Naive thymus-derived CD8-positive, alpha-beta T cell (primary cell): ENCODE data around the gene FXYD3. TPM values are rescaled to one million over a fixed set of nuclear protein-coding genes. Genes with fewer than 3 reads are reported as not detected.

Experiments used
- ATAC-seq, 2 donors: fragments of 150-1000 bp; cut with Tn5 transposase in 1 of 2; sonication (Bioruptor Pico), chemical (Tn5 transposase) in 1 of 2; 1 replicate in 1 of 2; 2 replicates in 1 of 2; pipeline ENCODE4 v1.10.0; 2021; ENCODE audit warnings: mild to moderate bottlenecking in 2 of 2, moderate library complexity in 2 of 2
- POLR2A ChIA-PET: fragments of 350-600 bp; sonication (Branson Sonifier 250); formaldehyde crosslinking; loops from one replicate; lab custom pipeline; 2021; ENCODE audit warnings: antibody characterized with exemption; lab: Charles Lee
- DNase-seq, 10 donors: peaks; one replicate each; pipeline versions ENCODE4 v3.0.0 to v3.0.0-alpha.2; 2020 to 2022
- H3K27ac Mint-ChIP-seq, 10 donors: one replicate each; pipeline ENCODE4 v1.8.0; 2020 to 2022; ENCODE audit warnings: mild to moderate bottlenecking in 10 of 10, mixed read lengths in 10 of 10, moderate library complexity in 4 of 10, inconsistent platforms in 1 of 10
- H3K27me3 Mint-ChIP-seq, 5 donors: one replicate each; pipeline ENCODE4 v1.8.0; 2021 to 2022; ENCODE audit warnings: mixed read lengths in 5 of 5
- H3K36me3 Mint-ChIP-seq, 3 donors: one replicate each; pipeline ENCODE4 v1.8.0; 2020 to 2022; ENCODE audit warnings: mixed read lengths in 3 of 3, mild to moderate bottlenecking in 2 of 3, inconsistent platforms in 1 of 3
- H3K4me1 Mint-ChIP-seq, 4 donors: one replicate each; pipeline ENCODE4 v1.8.0; 2021 to 2022; ENCODE audit warnings: mixed read lengths in 4 of 4
- H3K4me3 Mint-ChIP-seq, 10 donors: one replicate each; pipeline ENCODE4 v1.8.0; 2020 to 2022; ENCODE audit warnings: mild to moderate bottlenecking in 10 of 10, mixed read lengths in 10 of 10, moderate library complexity in 6 of 10, inconsistent platforms in 1 of 10
- H3K9me3 Mint-ChIP-seq, 9 donors: one replicate each; pipeline ENCODE4 v1.8.0; 2020 to 2022; ENCODE audit warnings: mixed read lengths in 9 of 9, mild to moderate bottlenecking in 3 of 9, inconsistent platforms in 1 of 9, moderate library complexity in 1 of 9
- polyA plus RNA-seq, 3 donors: library from polyadenylated mRNA; unstranded; fragments of 300-500 nt; fragmentation: Illumina TruSeq; gene quantifications; one replicate each; pipeline ENCODE4 v1.2.3, GENCODE V29; 2021
- total RNA-seq, 8 experiments: library from RNA in 2 of 8; stranded (reverse) in 2 of 8; gene quantifications; one replicate each; pipeline ENCODE4 v1.2.3 and lab custom pipeline; 2021 to 2026

Gene FXYD3
- total and polyA plus RNA-seq, 5 experiments from 2014 or later = not detected

DNA sequence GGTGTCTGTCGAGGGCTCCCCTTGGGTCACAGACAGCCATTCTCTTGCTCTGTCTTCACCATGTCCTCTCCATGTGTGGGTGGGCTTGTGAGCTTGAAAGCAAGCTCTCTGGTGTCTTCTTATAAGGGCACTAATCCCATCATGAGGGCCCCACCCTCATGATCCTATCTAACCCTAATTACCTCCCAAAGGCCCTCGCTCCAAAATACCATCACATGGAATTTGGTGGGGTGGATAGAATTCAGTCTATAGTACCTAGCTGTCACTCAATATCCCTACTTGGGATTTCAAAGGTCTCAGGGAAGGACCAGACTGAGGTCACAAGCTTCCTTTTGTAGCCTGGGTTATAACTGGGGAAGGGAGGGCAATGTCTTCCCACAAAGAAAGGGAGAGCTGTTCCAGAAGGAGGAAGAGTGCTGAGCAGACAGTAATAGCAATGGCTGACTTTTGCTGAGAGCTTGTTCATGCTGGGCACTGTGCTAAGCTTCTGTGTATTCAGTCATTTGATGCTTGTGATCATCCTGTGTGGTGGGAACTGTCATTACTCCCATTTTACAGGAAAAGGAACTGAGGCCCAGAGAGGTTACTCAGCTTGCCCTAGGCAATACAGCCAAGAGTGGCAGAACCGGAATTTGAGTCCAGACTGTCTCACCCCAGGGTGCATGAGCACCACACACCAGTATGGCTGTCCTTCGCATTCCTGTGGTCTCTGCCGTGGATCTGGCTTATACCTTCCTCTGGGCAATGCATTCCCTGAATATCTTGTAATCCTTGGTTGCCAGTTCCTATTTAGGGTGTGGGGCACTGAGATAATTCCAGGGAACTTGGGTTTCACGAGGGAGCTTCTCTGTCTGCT is 47.1 kb downstream of the FXYD3 start:
- Mint-ChIP-seq H3K9me3 (peaks cover 0 to 28% (median 15%) of the 10 kb centered on the region in 9 donors), H3K36me3 (peaks cover 42 to 100% (median 89%) of the 10 kb centered on the region in 3 donors), H3K4me1 (peaks cover 28 to 53% (median 49%) of the 10 kb centered on the region in 4 donors), H3K27ac (peak overlapping the region in 9 of 10 donors; percentile 60 to 86 (median 74)), H3K27me3 (no peaks in the 10 kb centered on the region), H3K4me3 (no peak overlapping the region)
- ATAC-seq (no peak), DNase-seq (peak in 1 of 10 donors; percentile 7)
- POLR2A ChIA-PET = interaction anchor here (0.7 to 3.2 kb wide), 9 partner anchors 8 to 59 kb away, joined by 3 to 9 read pairs (median 3); partner anchors contain the start of gene FXYD5

DNA sequence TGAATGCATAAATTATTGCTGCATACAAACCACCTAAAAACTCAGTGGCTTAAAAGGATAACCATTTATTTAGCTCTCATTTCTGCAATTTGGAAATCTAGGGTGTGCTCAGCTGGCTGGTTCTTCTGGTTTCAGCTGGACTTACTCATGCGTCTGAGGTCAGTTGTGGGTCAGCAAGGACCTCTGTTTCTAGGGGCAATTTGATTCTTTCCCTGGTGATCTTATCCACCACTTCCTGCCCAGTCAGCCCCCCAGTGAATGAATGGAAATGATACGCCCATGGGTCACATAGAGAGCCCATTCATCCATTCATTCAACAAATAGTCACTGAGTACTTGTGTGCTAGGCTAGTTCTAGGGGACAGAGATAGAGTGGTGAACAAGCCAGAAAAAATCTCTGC is 48.8 kb downstream of the FXYD3 start:
- peak overlapping the region in 9 of 10 donors; percentile 58 to 88 (median 77) for H3K27ac Mint-ChIP-seq
- POLR2A ChIA-PET = interaction anchor here (0.7 to 3.2 kb wide), 3 partner anchors 8 to 12 kb away, joined by 3 to 9 read pairs (median 7); partner anchors contain the start of gene FXYD5

DNA sequence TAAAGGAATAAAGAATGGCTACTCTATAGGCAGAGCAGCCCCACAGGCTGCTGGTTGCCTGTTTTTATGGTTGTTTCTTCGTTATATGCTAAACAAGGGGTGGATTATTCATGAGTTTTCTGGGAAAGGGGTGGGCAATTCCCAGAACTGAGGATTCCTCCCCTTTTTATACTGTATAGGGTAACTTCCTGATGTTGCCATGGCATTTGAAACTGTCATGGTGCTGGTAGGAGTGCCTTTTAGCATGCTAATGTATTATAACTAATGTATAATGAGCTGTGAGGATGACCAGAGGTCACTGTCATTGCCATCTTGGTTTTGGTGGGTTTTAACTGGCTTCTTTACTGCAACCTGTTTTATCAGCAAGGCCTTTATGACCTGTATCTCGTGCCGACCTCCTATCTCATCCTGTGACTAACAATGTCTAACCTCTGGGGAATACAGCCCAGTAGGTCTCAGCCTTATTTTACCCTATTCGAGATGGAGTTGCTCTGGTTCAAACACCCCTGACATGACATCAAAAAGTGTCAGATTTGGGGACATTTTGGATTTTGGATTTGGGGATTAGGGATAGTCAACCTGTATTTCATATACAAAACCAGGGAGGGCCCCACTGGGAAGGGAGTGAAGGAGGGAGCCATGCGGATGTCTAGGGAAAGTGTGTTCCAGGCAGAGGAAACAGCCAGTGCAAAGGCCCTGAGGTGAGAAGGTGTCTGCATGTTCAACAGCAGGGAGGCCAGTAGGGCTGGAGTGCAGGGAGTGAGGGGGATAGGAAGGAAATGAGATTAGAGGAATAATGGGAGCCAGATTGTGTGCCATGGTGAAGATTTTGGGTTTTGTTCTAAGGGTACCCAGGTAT is 49.8 kb downstream of the FXYD3 start:
- no peaks in the 10 kb centered on the region for H3K27me3 Mint-ChIP-seq
- POLR2A ChIA-PET = interaction anchor here (0.8 to 3.5 kb wide), 5 partner anchors 9 to 46 kb away, joined by 3 to 22 read pairs (median 6); partner anchors contain the start of gene FXYD5
- peaks cover 38 to 92% (median 68%) of the 10 kb centered on the region in 3 donors for H3K36me3 Mint-ChIP-seq
- DNase-seq = peak in 1 of 10 donors; percentile 5
- H3K4me1 Mint-ChIP-seq = peaks cover 31 to 50% (median 43%) of the 10 kb centered on the region in 4 donors
- peak overlapping the region; percentile 31 to 94 (median 80) for H3K27ac Mint-ChIP-seq
- peak overlapping the region in 2 of 10 donors; percentile 30 to 38 for H3K4me3 Mint-ChIP-seq
- H3K9me3 Mint-ChIP-seq = peaks cover 0 to 28% (median 15%) of the 10 kb centered on the region in 9 donors
- no peak for ATAC-seq

More for the DNA sequence above, 48.8 kb downstream of the FXYD3 start:
- DNase-seq (peak in 1 of 10 donors; percentile 3), ATAC-seq (no peak)
- H3K4me3 Mint-ChIP-seq = no peak overlapping the region
- peaks cover 38 to 97% (median 75%) of the 10 kb centered on the region in 3 donors for H3K36me3 Mint-ChIP-seq
- H3K9me3 Mint-ChIP-seq = peaks cover 0 to 28% (median 15%) of the 10 kb centered on the region in 9 donors
- H3K27me3 Mint-ChIP-seq = no peaks in the 10 kb centered on the region
- H3K4me1 Mint-ChIP-seq = peaks cover 31 to 51% (median 44%) of the 10 kb centered on the region in 4 donors

DNA sequence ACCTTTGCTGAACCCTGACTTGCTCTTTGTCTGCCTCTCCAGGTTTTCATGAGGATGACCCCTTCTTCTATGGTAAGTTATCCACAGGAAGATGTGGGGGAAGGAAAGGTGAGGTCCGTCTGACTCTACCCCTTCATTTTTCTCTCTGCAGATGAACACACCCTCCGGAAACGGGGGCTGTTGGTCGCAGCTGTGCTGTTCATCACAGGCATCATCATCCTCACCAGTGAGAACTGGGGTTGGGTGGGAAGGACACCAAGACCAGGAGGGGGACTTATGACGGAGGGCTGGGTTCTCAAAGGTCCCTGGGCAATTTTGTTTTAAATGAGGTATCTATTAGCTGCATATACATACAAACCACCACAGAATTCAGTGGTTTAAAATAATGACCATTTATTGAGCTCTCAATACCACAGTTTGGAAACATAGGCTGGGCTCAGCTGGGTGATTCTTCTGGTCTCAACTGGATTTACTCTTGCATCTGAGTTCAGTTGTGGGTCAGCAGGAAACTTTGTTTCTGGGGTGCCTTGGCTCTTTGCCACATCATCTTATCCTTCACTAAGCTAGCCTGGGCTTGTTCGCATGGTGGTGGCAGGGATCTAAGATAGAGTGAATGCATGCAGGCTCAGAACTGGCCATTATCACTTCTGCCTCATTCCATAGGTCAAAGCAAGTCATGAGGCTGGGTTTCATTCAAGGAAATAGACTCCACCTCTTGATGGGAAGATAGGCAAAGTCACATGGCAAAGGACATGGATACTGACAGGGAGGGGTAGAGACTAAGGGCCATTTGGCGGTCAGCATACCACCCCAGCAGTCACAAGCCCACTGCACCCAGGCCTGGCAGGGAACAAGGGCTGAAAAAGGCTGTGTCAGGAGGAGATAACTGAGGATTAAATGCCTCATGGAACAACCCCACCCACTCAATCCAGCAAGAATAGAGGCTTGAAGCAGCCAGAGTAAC is 50.8 kb downstream of the FXYD3 start:
- H3K4me1 Mint-ChIP-seq = peaks cover 29 to 46% (median 40%) of the 10 kb centered on the region in 4 donors
- no peak for ATAC-seq
- peak in 1 of 10 donors; percentile 10 for DNase-seq
- H3K9me3 Mint-ChIP-seq = peaks cover 0 to 28% (median 15%) of the 10 kb centered on the region in 9 donors
- H3K27me3 Mint-ChIP-seq = no peaks in the 10 kb centered on the region
- POLR2A ChIA-PET = interaction anchor here (0.8 to 3.5 kb wide), 9 partner anchors 8 to 101 kb away, joined by 3 to 22 read pairs (median 6); partner anchors contain the start of gene FXYD5
- peaks cover 36 to 82% (median 60%) of the 10 kb centered on the region in 3 donors for H3K36me3 Mint-ChIP-seq
- peak overlapping the region in 8 of 10 donors; percentile 9 to 72 (median 48) for H3K4me3 Mint-ChIP-seq
- peak overlapping the region; percentile 84 to 95 (median 94) for H3K27ac Mint-ChIP-seq

DNA sequence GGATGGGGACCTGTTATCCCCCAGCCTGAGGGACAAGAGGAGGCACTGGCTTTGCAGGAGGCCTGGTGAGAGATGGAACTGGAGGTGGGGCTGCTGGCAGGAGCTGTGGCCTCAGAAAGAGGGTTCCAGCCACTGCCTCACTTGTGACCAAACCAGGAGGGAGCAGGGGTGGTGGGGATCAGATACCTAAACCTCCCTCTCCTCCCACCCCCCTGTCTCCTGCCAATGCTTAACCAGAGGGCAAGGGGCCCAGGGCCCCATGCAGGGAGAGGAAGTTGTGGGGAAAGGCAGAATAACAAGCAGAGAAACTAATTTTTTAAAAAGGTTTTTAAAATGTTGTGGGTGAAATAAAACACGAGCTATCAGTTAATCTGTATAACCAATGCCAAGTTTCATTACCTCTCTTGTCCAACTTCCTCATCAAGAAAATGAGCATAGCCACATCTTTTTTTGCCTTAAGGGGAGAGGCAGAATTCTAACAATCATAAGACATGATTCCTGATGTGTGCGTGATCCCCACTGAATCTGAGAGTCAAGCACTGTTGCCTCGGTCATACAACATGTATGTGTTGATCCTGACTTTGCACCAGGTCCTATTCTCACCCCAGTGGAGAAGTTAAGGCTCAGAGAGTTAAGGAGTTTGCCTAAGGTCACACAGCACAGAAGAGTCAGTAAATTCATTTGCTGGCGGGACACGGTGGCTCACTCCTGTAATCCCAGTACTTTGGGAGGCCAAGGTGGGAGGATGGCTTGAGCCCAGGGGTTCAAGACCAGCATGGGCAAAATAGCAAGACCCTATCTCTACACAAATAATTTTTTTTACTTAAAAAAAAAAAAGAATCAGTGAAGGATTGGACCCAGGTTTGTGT is 51.9 kb downstream of the FXYD3 start:
- H3K9me3 Mint-ChIP-seq = peaks cover 0 to 24% (median 15%) of the 10 kb centered on the region in 9 donors
- peak overlapping the region; percentile 84 to 95 (median 94) for H3K27ac Mint-ChIP-seq
- peak overlapping the region; percentile 8 to 72 (median 59) for H3K4me3 Mint-ChIP-seq
- peak; percentile 46 to 70 for ATAC-seq
- peaks cover 25 to 49% (median 43%) of the 10 kb centered on the region in 4 donors for H3K4me1 Mint-ChIP-seq
- POLR2A ChIA-PET = interaction anchor here (0.6 to 3.5 kb wide), 11 partner anchors 11 to 100 kb away, joined by 3 to 22 read pairs (median 5); partner anchors contain the start of genes FAM187B and FXYD5
- no peaks in the 10 kb centered on the region for H3K27me3 Mint-ChIP-seq
- DNase-seq = peak in 2 of 10 donors; percentile 21 to 27
- H3K36me3 Mint-ChIP-seq = peaks cover 28 to 71% (median 49%) of the 10 kb centered on the region in 3 donors

DNA sequence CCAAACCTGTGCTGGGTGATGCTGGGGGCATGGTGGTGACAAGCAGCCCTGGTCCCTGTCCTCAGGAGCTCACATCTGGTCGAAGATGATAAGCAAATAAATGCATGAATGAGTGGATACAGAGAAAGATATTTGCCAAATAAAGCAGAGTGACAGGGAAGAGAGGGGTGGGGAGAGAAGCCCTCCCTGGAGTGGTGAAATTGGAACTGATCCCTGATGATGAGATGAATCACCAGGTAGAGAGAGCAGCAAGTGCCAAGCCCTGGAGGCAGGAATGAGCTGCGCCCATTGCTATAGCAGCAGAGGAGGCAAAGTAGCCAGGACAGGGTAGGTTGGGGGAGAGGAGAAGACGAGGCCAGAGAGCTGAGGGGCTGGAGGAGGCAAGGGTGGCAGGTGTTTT is 52.6 kb downstream of the FXYD3 start:
- DNase-seq (no peak), ATAC-seq (no peak)
- H3K9me3 Mint-ChIP-seq = peaks cover 0 to 24% (median 15%) of the 10 kb centered on the region in 9 donors
- POLR2A ChIA-PET = interaction anchor here (0.6 to 3.5 kb wide), 11 partner anchors 11 to 785 kb away, joined by 3 to 22 read pairs (median 4); partner anchors contain the start of genes FAM187B and FXYD5
- H3K4me1 Mint-ChIP-seq = peaks cover 22 to 53% (median 46%) of the 10 kb centered on the region in 4 donors
- peak overlapping the region; percentile 54 to 95 (median 94) for H3K27ac Mint-ChIP-seq
- H3K27me3 Mint-ChIP-seq = no peaks in the 10 kb centered on the region
- peaks cover 27 to 64% (median 42%) of the 10 kb centered on the region in 3 donors for H3K36me3 Mint-ChIP-seq
- peak overlapping the region in 1 of 10 donors; percentile 29 for H3K4me3 Mint-ChIP-seq

DNA sequence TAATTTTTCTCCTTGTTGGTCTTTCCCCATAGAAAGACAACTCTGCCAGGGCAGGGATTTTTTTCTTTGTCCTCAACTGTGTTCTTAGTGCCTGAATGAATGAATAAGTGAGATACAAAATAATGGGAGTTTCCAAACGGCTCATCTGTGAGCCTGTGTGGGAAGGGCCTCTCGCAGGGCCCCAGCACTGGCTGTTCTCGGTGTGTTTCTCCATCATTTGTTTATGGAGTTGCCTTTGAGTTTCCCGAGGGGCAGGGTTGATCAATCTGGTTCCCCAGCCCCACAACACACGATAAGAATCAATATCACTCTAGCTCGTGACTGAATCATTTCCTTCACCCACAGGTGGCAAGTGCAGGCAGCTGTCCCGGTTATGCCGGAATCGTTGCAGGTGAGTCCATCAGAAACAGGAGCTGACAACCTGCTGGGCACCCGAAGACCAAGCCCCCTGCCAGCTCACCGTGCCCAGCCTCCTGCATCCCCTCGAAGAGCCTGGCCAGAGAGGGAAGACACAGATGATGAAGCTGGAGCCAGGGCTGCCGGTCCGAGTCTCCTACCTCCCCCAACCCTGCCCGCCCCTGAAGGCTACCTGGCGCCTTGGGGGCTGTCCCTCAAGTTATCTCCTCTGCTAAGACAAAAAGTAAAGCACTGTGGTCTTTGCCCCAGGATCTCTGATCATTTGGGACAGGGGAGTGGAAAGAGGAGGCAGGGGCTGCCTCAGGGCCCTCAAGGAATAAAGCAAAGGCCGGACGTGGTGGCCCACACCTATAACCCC is 53.8 kb downstream of the FXYD3 start:
- H3K4me3 Mint-ChIP-seq = peak overlapping the region in 1 of 10 donors; percentile 13
- H3K4me1 Mint-ChIP-seq = peaks cover 20 to 48% (median 45%) of the 10 kb centered on the region in 4 donors
- peaks cover 20 to 52% (median 30%) of the 10 kb centered on the region in 3 donors for H3K36me3 Mint-ChIP-seq
- H3K27ac Mint-ChIP-seq = peak overlapping the region; percentile 64 to 94 (median 86)
- POLR2A ChIA-PET = interaction anchor here (0.7 to 3.5 kb wide), 8 partner anchors 10 to 100 kb away, joined by 3 to 22 read pairs (median 4); partner anchors contain the start of gene FXYD5
- no peaks in the 10 kb centered on the region for H3K27me3 Mint-ChIP-seq
- DNase-seq = no peak
- ATAC-seq = no peak
- H3K9me3 Mint-ChIP-seq = peaks cover 0 to 20% (median 15%) of the 10 kb centered on the region in 9 donors

DNA sequence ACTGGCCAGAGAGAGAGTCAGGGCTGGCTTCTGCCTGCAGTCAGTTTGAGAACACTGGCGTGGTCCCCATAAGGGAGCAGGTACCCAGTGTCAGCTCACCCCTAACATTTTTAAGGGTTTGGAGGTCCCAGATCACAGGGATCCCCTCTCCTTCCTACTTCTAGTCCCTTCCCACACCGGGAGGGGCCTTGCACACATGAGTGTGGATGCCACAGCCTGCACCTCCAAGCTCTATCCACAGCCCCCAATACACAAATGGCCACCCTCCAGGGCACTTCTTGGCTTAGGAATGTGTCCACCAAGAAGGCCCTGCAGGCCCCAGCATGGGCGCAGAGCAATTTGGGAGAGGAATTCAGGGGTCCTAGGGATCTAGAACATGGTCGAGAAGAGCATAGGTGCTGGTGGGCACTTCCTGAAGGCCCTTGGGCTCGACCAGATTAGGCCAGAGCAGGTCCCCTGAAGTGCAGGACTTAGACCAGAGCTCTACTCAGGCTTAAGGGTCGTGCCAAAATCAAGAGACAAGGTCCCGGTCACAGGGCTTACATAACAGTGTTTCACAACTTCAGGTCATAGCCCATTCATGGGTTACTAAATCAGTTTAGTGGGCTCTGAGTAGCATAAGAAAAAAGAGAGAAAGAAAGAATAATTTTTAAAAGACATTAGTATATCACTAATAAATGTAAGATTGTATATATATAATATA is 54.9 kb downstream of the FXYD3 start:
- H3K27me3 Mint-ChIP-seq = no peaks in the 10 kb centered on the region

DNA sequence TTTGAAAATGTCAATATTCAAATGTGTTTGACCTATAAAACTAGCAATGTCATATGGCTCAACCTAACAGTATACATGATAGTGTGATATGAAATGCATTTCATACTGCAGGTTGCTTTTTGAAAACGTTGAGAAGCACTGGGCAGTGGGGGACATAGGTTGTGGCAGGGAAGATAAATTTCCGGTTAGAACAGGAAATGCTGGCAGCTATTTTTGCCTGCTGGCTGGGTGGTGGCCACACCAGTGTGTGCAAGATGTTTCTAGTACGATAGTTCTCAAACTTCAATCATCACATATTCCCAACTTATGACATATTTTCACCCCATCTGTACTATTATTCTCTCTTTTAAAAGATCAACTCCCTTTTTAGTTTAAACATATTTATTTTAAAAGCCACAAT is 56.1 kb downstream of the FXYD3 start:
- POLR2A ChIA-PET = interaction anchor here (0.6 to 5.1 kb wide), 10 partner anchors 8 to 86 kb away, joined by 3 to 30 read pairs (median 4); partner anchors contain the start of gene FXYD5
- DNase-seq (no peak), ATAC-seq (peak in 1 of 2 donors; percentile 31)
- H3K4me3 Mint-ChIP-seq = peak overlapping the region in 7 of 10 donors; percentile 18 to 67 (median 34)
- H3K9me3 Mint-ChIP-seq = peaks cover 0 to 5% (median under 1%) of the 10 kb centered on the region in 9 donors
- H3K36me3 Mint-ChIP-seq = peaks cover under 1 to 40% (median 7%) of the 10 kb centered on the region in 3 donors
- peaks cover 19 to 54% (median 51%) of the 10 kb centered on the region in 4 donors for H3K4me1 Mint-ChIP-seq
- H3K27me3 Mint-ChIP-seq = no peaks in the 10 kb centered on the region
- peak overlapping the region in 9 of 10 donors; percentile 81 to 92 (median 87) for H3K27ac Mint-ChIP-seq

More for the DNA sequence above, 54.9 kb downstream of the FXYD3 start:
- POLR2A ChIA-PET = interaction anchor here (0.6 to 5.1 kb wide), 6 partner anchors 13 to 98 kb away, joined by 3 to 30 read pairs (median 4); partner anchors contain the start of gene FXYD5
- Mint-ChIP-seq H3K27ac (peak overlapping the region in 9 of 10 donors; percentile 43 to 90 (median 84)), H3K4me1 (peaks cover 23 to 55% (median 51%) of the 10 kb centered on the region in 4 donors), H3K9me3 (peaks cover 0 to 17% (median 12%) of the 10 kb centered on the region in 9 donors), H3K36me3 (peaks cover 13 to 48% (median 19%) of the 10 kb centered on the region in 3 donors), H3K4me3 (no peak overlapping the region)
- ATAC-seq (no peak), DNase-seq (no peak)
